HEK293 (cell line): Measurements from ENCODE around the gene PEX11G.

ENCODE experiments used
- CTCF ChIA-PET: fragments of 350-600 bp; formaldehyde crosslinking; extraction: SDS; loops from one replicate; lab custom pipeline; 2021; ENCODE audit warnings: antibody characterized with exemption; lab: Yijun Ruan, JAX
- POLR2A ChIA-PET: fragments of 300-600 bp; formaldehyde crosslinking; extraction: SDS; loops from one replicate; lab custom pipeline; 2020; ENCODE audit warnings: antibody characterized with exemption, inconsistent platforms; lab: Yijun Ruan, JAX
- H3K27ac ChIP-seq: fragments of 200-500 bp; sonication (Bioruptor generic); 2 replicates; pipeline ENCODE4 v1.5.1; 2014; ENCODE audit warnings: low read depth, low read length, control low read depth, inconsistent platforms; ENCODE audit errors: extremely low read depth
- H3K36me3 ChIP-seq, 2 experiments: fragments of 200-500 bp in 1 of 2; sonication (Bioruptor generic) in 1 of 2; 1 replicate in 1 of 2; 2 replicates in 1 of 2; pipeline ENCODE4 v1.5.1; 2014 to 2017; ENCODE audit warnings: inconsistent platforms in 2 of 2, low read length in 2 of 2; ENCODE audit not compliant: control insufficient read depth in 2 of 2, insufficient read depth in 1 of 2
- H3K4me1 ChIP-seq: fragments of 200-500 bp; sonication (Bioruptor generic); 2 replicates; pipeline ENCODE4 v1.5.1; 2014; ENCODE audit warnings: mild to moderate bottlenecking, low read length, inconsistent platforms; ENCODE audit not compliant: control insufficient read depth, insufficient read depth
- H3K4me3 ChIP-seq: 2 replicates; pipeline ENCODE4 v1.5.1; 2011; ENCODE audit warnings: low read depth, mild to moderate bottlenecking, control low read depth, low read length, moderate library complexity
- H3K9me3 ChIP-seq: fragments of 200-500 bp; sonication (Bioruptor generic); 2 replicates; pipeline ENCODE4 v1.5.1; 2014; ENCODE audit warnings: low read depth, low read length, inconsistent platforms; ENCODE audit not compliant: control insufficient read depth, insufficient read depth
- GLI2 ChIP-seq: fragments of 450-650 bp; formaldehyde crosslinking; IDR thresholded peaks from 2 replicates; pipeline ENCODE4; 2017; ENCODE audit warnings: missing biosample characterization, missing genetic modification characterization, low read depth, borderline replicate concordance
- HOXC10 ChIP-seq: sonication (generic); formaldehyde crosslinking; IDR thresholded peaks from 2 replicates; pipeline ENCODE4 v1.8.1; 2023; ENCODE audit warnings: mild to moderate bottlenecking, missing genetic modification reagents
- MZF1 ChIP-seq: fragments of 450-650 bp; formaldehyde crosslinking; IDR thresholded peaks from 2 replicates; pipeline ENCODE4 v1.5.1; 2017; ENCODE audit warnings: missing biosample characterization, missing genetic modification characterization, borderline replicate concordance
- RBAK ChIP-seq: fragments of 450-650 bp; formaldehyde crosslinking; IDR thresholded peaks from 2 replicates; pipeline ENCODE4 v1.5.1; 2016; ENCODE audit warnings: missing biosample characterization, missing genetic modification characterization
- SCRT1 ChIP-seq: fragments of 450-650 bp; formaldehyde crosslinking; IDR thresholded peaks from 2 replicates; pipeline ENCODE4 v1.5.1; 2016; ENCODE audit warnings: missing biosample characterization, missing genetic modification characterization, borderline replicate concordance
- SP2 ChIP-seq: fragments of 450-650 bp; formaldehyde crosslinking; IDR thresholded peaks from 2 replicates; pipeline ENCODE4 v1.5.1; 2016; ENCODE audit warnings: missing biosample characterization, missing genetic modification characterization
- ZBTB7A ChIP-seq: fragments of 450-650 bp; formaldehyde crosslinking; IDR thresholded peaks from 2 replicates; pipeline ENCODE4 v1.5.1; 2016; ENCODE audit warnings: low read depth, missing biosample characterization, missing genetic modification characterization
- ZNF133 ChIP-seq: fragments of 450-650 bp; formaldehyde crosslinking; IDR thresholded peaks from 2 replicates; pipeline ENCODE4 v1.5.1; 2016; ENCODE audit warnings: missing biosample characterization, missing genetic modification characterization
- ZNF169 ChIP-seq: fragments of 450-650 bp; formaldehyde crosslinking; IDR thresholded peaks from 2 replicates; pipeline ENCODE4 v1.5.1; 2016; ENCODE audit warnings: missing biosample characterization, missing genetic modification characterization
- ZNF274 ChIP-seq, 2 experiments: fragments of 200-500 bp in 1 of 2; fragments of 450-650 bp in 1 of 2; sonication (Bioruptor generic) in 1 of 2; formaldehyde crosslinking in 1 of 2; IDR thresholded peaks; 2 replicates each; pipeline versions ENCODE4 v1.5.1 to v1.6.1; 2014 to 2016; ENCODE audit warnings: borderline replicate concordance in 1 of 2, inconsistent platforms in 1 of 2, low read length in 1 of 2, missing biosample characterization in 1 of 2, missing genetic modification characterization in 1 of 2
- ZNF768 ChIP-seq: fragments of 450-650 bp; formaldehyde crosslinking; IDR thresholded peaks from 2 replicates; pipeline ENCODE4 v1.5.1; 2018; ENCODE audit warnings: missing biosample characterization, mild to moderate bottlenecking, missing genetic modification characterization
- ZNF843 ChIP-seq: fragments of 450-650 bp; formaldehyde crosslinking; IDR thresholded peaks from 2 replicates; pipeline ENCODE4 v1.5.1; 2016; ENCODE audit warnings: missing biosample characterization, missing genetic modification characterization
- TF ChIP-seq, protein P1 (sequence below): fragments of 450-650 bp; formaldehyde crosslinking; IDR thresholded peaks from 2 replicates; pipeline ENCODE4 v1.5.1; 2016; ENCODE audit warnings: missing biosample characterization, missing genetic modification characterization
- TF ChIP-seq, protein P2 (sequence below): IDR thresholded peaks from 2 replicates; pipeline ENCODE4 v1.6.1; 2011; ENCODE audit warnings: mild to moderate bottlenecking, low read depth, low read length, borderline replicate concordance
- TF ChIP-seq, protein P3 (sequence below): fragments of 450-650 bp; formaldehyde crosslinking; IDR thresholded peaks from 2 replicates; pipeline ENCODE4 v1.5.1; 2017; ENCODE audit warnings: missing biosample characterization, missing genetic modification characterization
- TF ChIP-seq, protein P4 (sequence below): fragments of 450-650 bp; formaldehyde crosslinking; IDR thresholded peaks from 2 replicates; pipeline ENCODE4 v1.5.1; 2017; ENCODE audit warnings: missing biosample characterization, missing genetic modification characterization
- TF ChIP-seq, protein P5 (sequence below): fragments of 450-650 bp; formaldehyde crosslinking; IDR thresholded peaks from 2 replicates; pipeline ENCODE4 v1.5.1; 2017; ENCODE audit warnings: missing biosample characterization, mild to moderate bottlenecking, missing genetic modification characterization, moderate library complexity
- TF ChIP-seq, protein P6 (sequence below): fragments of 450-650 bp; formaldehyde crosslinking; IDR thresholded peaks from 2 replicates; pipeline ENCODE4 v1.5.1; 2016; ENCODE audit warnings: missing biosample characterization, missing genetic modification characterization
- TF ChIP-seq, protein P7 (sequence below): fragments of 450-650 bp; formaldehyde crosslinking; IDR thresholded peaks from 2 replicates; pipeline ENCODE4 v1.5.1; 2016; ENCODE audit warnings: missing biosample characterization, missing genetic modification characterization, borderline replicate concordance
- TF ChIP-seq, protein P8 (sequence below): fragments of 450-650 bp; formaldehyde crosslinking; IDR thresholded peaks from 2 replicates; pipeline ENCODE4 v1.5.1; 2016; ENCODE audit warnings: missing biosample characterization, missing genetic modification characterization

Gene PEX11G

DNA sequence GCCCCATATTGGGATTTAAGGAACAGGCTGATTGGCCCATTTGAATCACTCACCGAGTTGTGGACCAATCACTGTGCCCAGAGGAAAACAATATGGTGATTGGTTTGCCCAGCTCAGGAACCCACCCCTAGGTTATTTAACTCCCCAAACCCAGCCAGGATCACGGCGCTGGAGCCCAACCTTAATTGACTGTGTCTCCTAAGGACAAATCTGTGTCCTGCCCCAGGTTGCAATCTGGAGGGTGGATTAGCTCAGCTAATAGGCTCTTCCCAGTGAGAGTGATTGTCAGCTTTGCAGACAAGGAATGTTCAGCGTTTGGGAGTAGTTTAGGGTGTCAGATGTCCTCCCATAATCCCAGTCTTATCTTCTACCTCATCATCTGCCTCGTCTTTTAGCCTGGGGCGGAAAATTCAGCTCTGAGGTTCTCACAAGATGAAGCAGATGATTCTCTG lies 23.6 kb upstream of the PEX11G start:
- H3K36me3 ChIP-seq: no peaks in the 10 kb centered on the region
- ChIA-PET POLR2A (interaction anchor here (0.6 to 1.7 kb wide), 3 partner anchors 9 to 22 kb away, joined by 3 to 9 read pairs (median 7); partner anchors contain the start of gene MCOLN1), CTCF (interaction anchor here (0.6 kb wide), 2 partner anchors 131 to 345 kb away, joined by 3 read pairs; no protein-coding TSS in a partner anchor)
- H3K4me1 ChIP-seq: peaks cover 4% of the 10 kb centered on the region
- TF ChIP-seq ZBTB7A (tag by site-specific recombination) (no peak), HOXC10 (CRISPR knock-in tag) (no peak), RBAK (no peak), SP2 (peak; percentile 20; the same call in 1 of the 2 replicates), ZNF169 (tag by site-specific recombination) (no peak), GLI2 (tag by site-specific recombination) (no peak), ZNF274 (IDR thresholded peaks at IDR 0.05; ENCODE audit: low read length) (no peak), ZNF274 (tag by site-specific recombination; IDR thresholded peaks at IDR 0.05; ENCODE audit: borderline replicate concordance) (no peak), ZNF768 (tag by site-specific recombination) (no peak), MZF1 (tag by site-specific recombination) (no peak), SCRT1 (tag by site-specific recombination) (no peak), ZNF133 (tag by site-specific recombination) (no peak), ZNF843 (tag by site-specific recombination) (no peak)
- TF ChIP-seq, protein P1, sequence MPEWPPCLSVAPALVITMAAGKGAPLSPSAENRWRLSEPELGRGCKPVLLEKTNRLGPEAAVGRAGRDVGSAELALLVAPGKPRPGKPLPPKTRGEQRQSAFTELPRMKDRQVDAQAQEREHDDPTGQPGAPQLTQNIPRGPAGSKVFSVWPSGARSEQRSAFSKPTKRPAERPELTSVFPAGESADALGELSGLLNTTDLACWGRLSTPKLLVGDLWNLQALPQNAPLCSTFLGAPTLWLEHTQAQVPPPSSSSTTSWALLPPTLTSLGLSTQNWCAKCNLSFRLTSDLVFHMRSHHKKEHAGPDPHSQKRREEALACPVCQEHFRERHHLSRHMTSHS (tag by site-specific recombination): no peak
- TF ChIP-seq, protein P2, sequence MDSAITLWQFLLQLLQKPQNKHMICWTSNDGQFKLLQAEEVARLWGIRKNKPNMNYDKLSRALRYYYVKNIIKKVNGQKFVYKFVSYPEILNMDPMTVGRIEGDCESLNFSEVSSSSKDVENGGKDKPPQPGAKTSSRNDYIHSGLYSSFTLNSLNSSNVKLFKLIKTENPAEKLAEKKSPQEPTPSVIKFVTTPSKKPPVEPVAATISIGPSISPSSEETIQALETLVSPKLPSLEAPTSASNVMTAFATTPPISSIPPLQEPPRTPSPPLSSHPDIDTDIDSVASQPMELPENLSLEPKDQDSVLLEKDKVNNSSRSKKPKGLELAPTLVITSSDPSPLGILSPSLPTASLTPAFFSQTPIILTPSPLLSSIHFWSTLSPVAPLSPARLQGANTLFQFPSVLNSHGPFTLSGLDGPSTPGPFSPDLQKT: no peak
- TF ChIP-seq, protein P3, sequence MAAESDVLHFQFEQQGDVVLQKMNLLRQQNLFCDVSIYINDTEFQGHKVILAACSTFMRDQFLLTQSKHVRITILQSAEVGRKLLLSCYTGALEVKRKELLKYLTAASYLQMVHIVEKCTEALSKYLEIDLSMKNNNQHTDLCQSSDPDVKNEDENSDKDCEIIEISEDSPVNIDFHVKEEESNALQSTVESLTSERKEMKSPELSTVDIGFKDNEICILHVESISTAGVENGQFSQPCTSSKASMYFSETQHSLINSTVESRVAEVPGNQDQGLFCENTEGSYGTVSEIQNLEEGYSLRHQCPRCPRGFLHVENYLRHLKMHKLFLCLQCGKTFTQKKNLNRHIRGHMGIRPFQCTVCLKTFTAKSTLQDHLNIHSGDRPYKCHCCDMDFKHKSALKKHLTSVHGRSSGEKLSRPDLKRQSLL (tag by site-specific recombination): peak; percentile 73; the same call in 1 of the 2 replicates
- TF ChIP-seq, protein P4, sequence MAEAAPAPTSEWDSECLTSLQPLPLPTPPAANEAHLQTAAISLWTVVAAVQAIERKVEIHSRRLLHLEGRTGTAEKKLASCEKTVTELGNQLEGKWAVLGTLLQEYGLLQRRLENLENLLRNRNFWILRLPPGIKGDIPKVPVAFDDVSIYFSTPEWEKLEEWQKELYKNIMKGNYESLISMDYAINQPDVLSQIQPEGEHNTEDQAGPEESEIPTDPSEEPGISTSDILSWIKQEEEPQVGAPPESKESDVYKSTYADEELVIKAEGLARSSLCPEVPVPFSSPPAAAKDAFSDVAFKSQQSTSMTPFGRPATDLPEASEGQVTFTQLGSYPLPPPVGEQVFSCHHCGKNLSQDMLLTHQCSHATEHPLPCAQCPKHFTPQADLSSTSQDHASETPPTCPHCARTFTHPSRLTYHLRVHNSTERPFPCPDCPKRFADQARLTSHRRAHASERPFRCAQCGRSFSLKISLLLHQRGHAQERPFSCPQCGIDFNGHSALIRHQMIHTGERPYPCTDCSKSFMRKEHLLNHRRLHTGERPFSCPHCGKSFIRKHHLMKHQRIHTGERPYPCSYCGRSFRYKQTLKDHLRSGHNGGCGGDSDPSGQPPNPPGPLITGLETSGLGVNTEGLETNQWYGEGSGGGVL (tag by site-specific recombination): 0 out of 2 replicates have a peak, but pooled peaks have one; percentile 27
- TF ChIP-seq, protein P5, sequence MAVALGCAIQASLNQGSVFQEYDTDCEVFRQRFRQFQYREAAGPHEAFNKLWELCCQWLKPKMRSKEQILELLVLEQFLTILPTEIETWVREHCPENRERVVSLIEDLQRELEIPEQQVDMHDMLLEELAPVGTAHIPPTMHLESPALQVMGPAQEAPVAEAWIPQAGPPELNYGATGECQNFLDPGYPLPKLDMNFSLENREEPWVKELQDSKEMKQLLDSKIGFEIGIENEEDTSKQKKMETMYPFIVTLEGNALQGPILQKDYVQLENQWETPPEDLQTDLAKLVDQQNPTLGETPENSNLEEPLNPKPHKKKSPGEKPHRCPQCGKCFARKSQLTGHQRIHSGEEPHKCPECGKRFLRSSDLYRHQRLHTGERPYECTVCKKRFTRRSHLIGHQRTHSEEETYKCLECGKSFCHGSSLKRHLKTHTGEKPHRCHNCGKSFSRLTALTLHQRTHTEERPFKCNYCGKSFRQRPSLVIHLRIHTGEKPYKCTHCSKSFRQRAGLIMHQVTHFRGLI (tag by site-specific recombination): peak; percentile 81
- TF ChIP-seq, protein P6, sequence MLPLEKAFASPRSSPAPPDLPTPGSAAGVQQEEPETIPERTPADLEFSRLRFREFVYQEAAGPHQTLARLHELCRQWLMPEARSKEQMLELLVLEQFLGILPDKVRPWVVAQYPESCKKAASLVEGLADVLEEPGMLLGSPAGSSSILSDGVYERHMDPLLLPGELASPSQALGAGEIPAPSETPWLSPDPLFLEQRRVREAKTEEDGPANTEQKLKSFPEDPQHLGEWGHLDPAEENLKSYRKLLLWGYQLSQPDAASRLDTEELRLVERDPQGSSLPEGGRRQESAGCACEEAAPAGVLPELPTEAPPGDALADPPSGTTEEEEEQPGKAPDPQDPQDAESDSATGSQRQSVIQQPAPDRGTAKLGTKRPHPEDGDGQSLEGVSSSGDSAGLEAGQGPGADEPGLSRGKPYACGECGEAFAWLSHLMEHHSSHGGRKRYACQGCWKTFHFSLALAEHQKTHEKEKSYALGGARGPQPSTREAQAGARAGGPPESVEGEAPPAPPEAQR: no peak
- TF ChIP-seq, protein P7, sequence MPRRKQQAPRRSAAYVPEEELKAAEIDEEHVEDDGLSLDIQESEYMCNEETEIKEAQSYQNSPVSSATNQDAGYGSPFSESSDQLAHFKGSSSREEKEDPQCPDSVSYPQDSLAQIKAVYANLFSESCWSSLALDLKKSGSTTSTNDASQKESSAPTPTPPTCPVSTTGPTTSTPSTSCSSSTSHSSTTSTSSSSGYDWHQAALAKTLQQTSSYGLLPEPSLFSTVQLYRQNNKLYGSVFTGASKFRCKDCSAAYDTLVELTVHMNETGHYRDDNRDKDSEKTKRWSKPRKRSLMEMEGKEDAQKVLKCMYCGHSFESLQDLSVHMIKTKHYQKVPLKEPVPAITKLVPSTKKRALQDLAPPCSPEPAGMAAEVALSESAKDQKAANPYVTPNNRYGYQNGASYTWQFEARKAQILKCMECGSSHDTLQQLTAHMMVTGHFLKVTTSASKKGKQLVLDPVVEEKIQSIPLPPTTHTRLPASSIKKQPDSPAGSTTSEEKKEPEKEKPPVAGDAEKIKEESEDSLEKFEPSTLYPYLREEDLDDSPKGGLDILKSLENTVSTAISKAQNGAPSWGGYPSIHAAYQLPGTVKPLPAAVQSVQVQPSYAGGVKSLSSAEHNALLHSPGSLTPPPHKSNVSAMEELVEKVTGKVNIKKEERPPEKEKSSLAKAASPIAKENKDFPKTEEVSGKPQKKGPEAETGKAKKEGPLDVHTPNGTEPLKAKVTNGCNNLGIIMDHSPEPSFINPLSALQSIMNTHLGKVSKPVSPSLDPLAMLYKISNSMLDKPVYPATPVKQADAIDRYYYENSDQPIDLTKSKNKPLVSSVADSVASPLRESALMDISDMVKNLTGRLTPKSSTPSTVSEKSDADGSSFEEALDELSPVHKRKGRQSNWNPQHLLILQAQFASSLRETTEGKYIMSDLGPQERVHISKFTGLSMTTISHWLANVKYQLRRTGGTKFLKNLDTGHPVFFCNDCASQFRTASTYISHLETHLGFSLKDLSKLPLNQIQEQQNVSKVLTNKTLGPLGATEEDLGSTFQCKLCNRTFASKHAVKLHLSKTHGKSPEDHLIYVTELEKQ (tag by site-specific recombination): no peak
- TF ChIP-seq, protein P8, sequence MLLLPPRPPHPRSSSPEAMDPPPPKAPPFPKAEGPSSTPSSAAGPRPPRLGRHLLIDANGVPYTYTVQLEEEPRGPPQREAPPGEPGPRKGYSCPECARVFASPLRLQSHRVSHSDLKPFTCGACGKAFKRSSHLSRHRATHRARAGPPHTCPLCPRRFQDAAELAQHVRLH (tag by site-specific recombination): no peak
- H3K9me3 ChIP-seq: no peaks in the 10 kb centered on the region
- H3K27ac ChIP-seq: no peak overlapping the region
- no peak overlapping the region for H3K4me3 ChIP-seq
